DND-41 (cell line): ENCODE measurements around the gene TBC1D4.

Experiments
- ATAC-seq: fragments of 200-7000 bp; cut with Tn5 transposase; 3 replicates; pipeline ENCODE4 v1.9.1; 2021; ENCODE audit warnings: low read depth; ENCODE audit not compliant: insufficient read depth
- DNase-seq: peaks from one replicate; pipeline ENCODE4 v3.0.0-alpha.2; 2020
- H2AFZ ChIP-seq: 2 replicates; pipeline ENCODE4 v1.6.0; 2012; ENCODE audit warnings: low read depth, low read length
- H3K27ac ChIP-seq: 2 replicates; pipeline ENCODE4 v1.5.1; 2012; ENCODE audit warnings: low read length, inconsistent platforms
- H3K27me3 ChIP-seq: fragments of 200-600 bp; sonication (generic); 2 replicates; pipeline ENCODE4 v1.6.0; 2012; ENCODE audit warnings: low read length, mild to moderate bottlenecking, inconsistent platforms; ENCODE audit not compliant: insufficient read depth, poor library complexity
- H3K36me3 ChIP-seq: 2 replicates; pipeline ENCODE4 v1.5.1; 2012; ENCODE audit warnings: low read length, inconsistent platforms; ENCODE audit not compliant: insufficient read depth
- H3K4me1 ChIP-seq: 2 replicates; pipeline ENCODE4 v1.5.1; 2012; ENCODE audit warnings: mild to moderate bottlenecking, low read length; ENCODE audit not compliant: insufficient read depth
- H3K4me2 ChIP-seq: 2 replicates; pipeline ENCODE4 v1.6.0; 2012; ENCODE audit warnings: mild to moderate bottlenecking, moderate library complexity, low read length, inconsistent platforms; ENCODE audit not compliant: insufficient read depth
- H3K4me3 ChIP-seq, 2 experiments: fragments of 200-600 bp in 1 of 2; shearing (Covaris generic) in 1 of 2; 2 replicates each; pipeline ENCODE4 v1.5.1; 2012 to 2016; ENCODE audit warnings: inconsistent platforms in 2 of 2, low read length in 2 of 2, mild to moderate bottlenecking in 2 of 2, low read depth in 1 of 2, moderate library complexity in 1 of 2
- H3K79me2 ChIP-seq: 2 replicates; pipeline ENCODE4 v1.6.0; 2012; ENCODE audit warnings: low read length, inconsistent platforms; ENCODE audit not compliant: insufficient read depth
- H3K9ac ChIP-seq: 2 replicates; pipeline ENCODE4 v1.6.0; 2012; ENCODE audit warnings: low read depth, mild to moderate bottlenecking, inconsistent platforms, low read length, moderate library complexity
- H3K9me3 ChIP-seq: 2 replicates; pipeline ENCODE4 v1.5.1; 2012; ENCODE audit warnings: low read length, moderate library complexity, mild to moderate bottlenecking, inconsistent platforms; ENCODE audit not compliant: insufficient read depth, severe bottlenecking
- H4K20me1 ChIP-seq: 2 replicates; pipeline ENCODE4 v1.6.0; 2012; ENCODE audit warnings: low read length; ENCODE audit not compliant: insufficient read depth
- CTCF ChIP-seq: IDR thresholded peaks from 2 replicates; pipeline ENCODE4 v1.5.1; 2012; ENCODE audit warnings: borderline replicate concordance, low read length, moderate library complexity, mild to moderate bottlenecking; ENCODE audit not compliant: poor library complexity, severe bottlenecking; ENCODE audit errors: extremely low read depth
- EZH2 ChIP-seq: IDR thresholded peaks from 3 replicates; pipeline ENCODE4 v1.6.1; 2012; ENCODE audit warnings: borderline replicate concordance, low read depth, mild to moderate bottlenecking, moderate library complexity, low read length, inconsistent platforms; ENCODE audit not compliant: severe bottlenecking

TBC1D4 gene

GRCh38 chr13:75373988-75374387, 108.0 kb downstream of the TBC1D4 start:
- no peaks in the 10 kb centered on the region for H3K79me2 ChIP-seq
- no peak overlapping the region for H3K9ac ChIP-seq
- no peak overlapping the region for H3K4me3 ChIP-seq
- no peaks in the 10 kb centered on the region for H3K4me1 ChIP-seq
- no peak for DNase-seq
- no peak for TF ChIP-seq EZH2
- TF ChIP-seq CTCF: no peak
- H3K27ac ChIP-seq: no peak overlapping the region
- H3K27me3 ChIP-seq: no peaks in the 10 kb centered on the region
- no peak overlapping the region for H3K4me2 ChIP-seq
- H3K9me3 ChIP-seq: no peaks in the 10 kb centered on the region
- no peaks in the 10 kb centered on the region; the same call in 1 of the 2 replicates for H4K20me1 ChIP-seq
- no peak for ATAC-seq
- no peaks in the 10 kb centered on the region for H3K36me3 ChIP-seq
- H2AFZ ChIP-seq: no peak overlapping the region

- no peak overlapping the region for H3K4me3 ChIP-seq
- H2AFZ ChIP-seq: no peak overlapping the region
- no peak overlapping the region for H3K27ac ChIP-seq
- no peaks in the 10 kb centered on the region for H3K36me3 ChIP-seq
- no peak overlapping the region for H3K9ac ChIP-seq
- no peaks in the 10 kb centered on the region for H3K9me3 ChIP-seq
- H3K79me2 ChIP-seq: no peaks in the 10 kb centered on the region
- H4K20me1 ChIP-seq: no peaks in the 10 kb centered on the region; the same call in 1 of the 2 replicates
- peaks cover 3% of the 10 kb centered on the region for H3K27me3 ChIP-seq
- H3K4me1 ChIP-seq: no peaks in the 10 kb centered on the region
- TF ChIP-seq CTCF: no peak
- TF ChIP-seq EZH2: no peak
- no peak overlapping the region for H3K4me2 ChIP-seq
- DNase-seq: no peak
- no peak for ATAC-seq
Measured at GRCh38 chr13:75372923-75373841, 108.8 kb downstream of the TBC1D4 start.

- no peak overlapping the region for H3K4me2 ChIP-seq
- no peaks in the 10 kb centered on the region; the same call in 1 of the 2 replicates for H4K20me1 ChIP-seq
- TF ChIP-seq CTCF (peak; percentile 62), EZH2 (no peak)
- ATAC-seq (peak; percentile 80), DNase-seq (peak; percentile 7)
- no peak overlapping the region for H3K27ac ChIP-seq
- no peak overlapping the region for H3K4me3 ChIP-seq
- no peaks in the 10 kb centered on the region for H3K79me2 ChIP-seq
- H3K9ac ChIP-seq: no peak overlapping the region
- H3K27me3 ChIP-seq: peaks cover 5% of the 10 kb centered on the region
- H3K4me1 ChIP-seq: no peaks in the 10 kb centered on the region
- no peaks in the 10 kb centered on the region for H3K36me3 ChIP-seq
- no peaks in the 10 kb centered on the region for H3K9me3 ChIP-seq
- H2AFZ ChIP-seq: no peak overlapping the region
Measured at GRCh38 chr13:75372517-75372916, 109.5 kb downstream of the TBC1D4 start.
